GM21447 (cell line): ENCODE measurements around the gene ANKRD1.

Experiments used
- ATAC-seq: cut with Tn5 transposase; IDR thresholded peaks from one replicate; pipeline ENCODE4 v1.9.1; 2021; ENCODE audit not compliant: unreplicated experiment

ANKRD1 gene

DNA sequence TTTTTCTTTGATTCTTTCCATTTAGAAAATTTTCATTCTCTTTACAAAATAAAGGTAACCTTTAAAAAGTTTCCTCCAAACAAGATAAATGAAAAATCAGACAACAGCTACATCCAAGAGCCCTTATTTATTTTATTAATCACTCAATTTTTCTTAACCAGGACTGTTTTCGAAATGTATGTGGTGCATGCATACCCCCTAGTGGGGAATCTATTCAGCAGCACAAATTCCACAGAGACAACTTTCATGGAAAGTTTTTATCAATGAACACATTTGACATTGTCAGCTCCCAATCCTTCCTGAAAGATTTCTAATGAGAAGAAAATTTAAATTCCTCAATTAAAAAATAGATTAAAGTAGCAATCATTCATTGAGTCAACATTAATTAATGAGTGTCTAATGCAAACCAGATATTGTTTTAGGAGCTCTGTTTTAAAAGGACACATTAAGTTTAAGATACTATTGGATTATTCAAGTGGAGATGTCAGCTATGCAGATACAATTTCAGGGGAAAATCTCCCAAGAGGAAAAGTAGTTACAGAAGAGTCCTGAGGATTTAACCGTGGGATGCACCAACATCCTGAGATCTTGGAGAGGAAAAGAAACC lies 57.9 kb downstream of the ANKRD1 start:
- ATAC-seq, result no peak
